ENCODE measurements around the gene C5.

- TF ChIP-seq CTCF (conservative IDR thresholded peaks at IDR 0.05; ENCODE audit: low read length) (no peak), EZH2phosphoT487 (IDR thresholded peaks at IDR 0.05; ENCODE audit: borderline replicate concordance) (no peak)
Observed at GRCh38 chr9:120904978-120905301, 145.1 kb downstream of the C5 start.

Data from Loucy (cell line).